HEK293 (cell line): ENCODE measurements around the gene SORT1.

Source experiments
- EGR2 ChIP-seq: fragments of 450-650 bp; formaldehyde crosslinking; IDR thresholded peaks from 2 replicates; pipeline ENCODE4 v1.5.1; 2016; ENCODE audit warnings: low read depth, missing biosample characterization, missing genetic modification characterization
- GLI4 ChIP-seq: fragments of 450-650 bp; formaldehyde crosslinking; IDR thresholded peaks from 2 replicates; pipeline ENCODE4 v1.5.1; 2016; ENCODE audit warnings: missing biosample characterization, missing genetic modification characterization
- GLIS1 ChIP-seq: fragments of 450-650 bp; formaldehyde crosslinking; IDR thresholded peaks from 2 replicates; pipeline ENCODE4 v1.5.1; 2016; ENCODE audit warnings: missing biosample characterization, missing genetic modification characterization
- MZF1 ChIP-seq: fragments of 450-650 bp; formaldehyde crosslinking; IDR thresholded peaks from 2 replicates; pipeline ENCODE4 v1.5.1; 2017; ENCODE audit warnings: missing biosample characterization, missing genetic modification characterization, borderline replicate concordance
- PBX3 ChIP-seq: sonication (generic); formaldehyde crosslinking; IDR thresholded peaks from 2 replicates; pipeline ENCODE4 v1.8.1; 2022; ENCODE audit warnings: mild to moderate bottlenecking, moderate library complexity, missing genetic modification reagents
- SP2 ChIP-seq: fragments of 450-650 bp; formaldehyde crosslinking; IDR thresholded peaks from 2 replicates; pipeline ENCODE4 v1.5.1; 2016; ENCODE audit warnings: missing biosample characterization, missing genetic modification characterization
- TCF7L2 ChIP-seq: IDR thresholded peaks from 2 replicates; pipeline ENCODE4 v1.6.1; 2011; ENCODE audit warnings: low read depth, mild to moderate bottlenecking, inconsistent platforms, low read length, moderate library complexity, borderline replicate concordance
- WT1 ChIP-seq: fragments of 450-650 bp; formaldehyde crosslinking; IDR thresholded peaks from 2 replicates; pipeline ENCODE4 v1.5.1; 2016; ENCODE audit warnings: missing biosample characterization, missing genetic modification characterization
- ZBTB11 ChIP-seq: fragments of 450-650 bp; formaldehyde crosslinking; conservative IDR thresholded peaks from 2 replicates; pipeline ENCODE4 v1.5.1; 2016; ENCODE audit warnings: low read depth, missing biosample characterization, missing genetic modification characterization
- ZBTB7A ChIP-seq: fragments of 450-650 bp; formaldehyde crosslinking; IDR thresholded peaks from 2 replicates; pipeline ENCODE4 v1.5.1; 2016; ENCODE audit warnings: low read depth, missing biosample characterization, missing genetic modification characterization
- ZBTB8A ChIP-seq: fragments of 450-650 bp; formaldehyde crosslinking; IDR thresholded peaks from 2 replicates; pipeline ENCODE4 v1.5.1; 2016; ENCODE audit warnings: missing biosample characterization, missing genetic modification characterization
- ZNF10 ChIP-seq: fragments of 450-650 bp; formaldehyde crosslinking; IDR thresholded peaks from 2 replicates; pipeline ENCODE4 v1.5.1; 2017; ENCODE audit warnings: missing biosample characterization, missing genetic modification characterization
- ZNF132 ChIP-seq: fragments of 450-650 bp; formaldehyde crosslinking; IDR thresholded peaks from 2 replicates; pipeline ENCODE4 v1.5.1; 2017; ENCODE audit warnings: missing biosample characterization, missing genetic modification characterization, borderline replicate concordance
- ZNF155 ChIP-seq: fragments of 450-650 bp; formaldehyde crosslinking; IDR thresholded peaks from 2 replicates; pipeline ENCODE4 v1.5.1; 2016; ENCODE audit warnings: missing biosample characterization, missing genetic modification characterization
- ZNF184 ChIP-seq: fragments of 450-650 bp; IDR thresholded peaks from 2 replicates; pipeline ENCODE4 v1.5.1; 2018; ENCODE audit warnings: missing biosample characterization, mild to moderate bottlenecking, missing genetic modification characterization
- ZNF239 ChIP-seq: fragments of 450-650 bp; formaldehyde crosslinking; IDR thresholded peaks from 2 replicates; pipeline ENCODE4 v1.5.1; 2016; ENCODE audit warnings: missing biosample characterization, missing genetic modification characterization
- ZNF335 ChIP-seq: fragments of 450-650 bp; formaldehyde crosslinking; conservative IDR thresholded peaks from 2 replicates; pipeline ENCODE4 v1.5.1; 2016; ENCODE audit warnings: missing biosample characterization, missing genetic modification characterization
- ZNF341 ChIP-seq: fragments of 450-650 bp; formaldehyde crosslinking; IDR thresholded peaks from 2 replicates; pipeline ENCODE4; 2016; ENCODE audit warnings: low read depth, missing biosample characterization, missing genetic modification characterization
- ZNF350 ChIP-seq: fragments of 450-650 bp; formaldehyde crosslinking; IDR thresholded peaks from 2 replicates; pipeline ENCODE4 v1.5.0; 2017; ENCODE audit warnings: missing biosample characterization, mild to moderate bottlenecking, missing genetic modification characterization
- ZNF354C ChIP-seq: fragments of 450-650 bp; formaldehyde crosslinking; IDR thresholded peaks from 2 replicates; pipeline ENCODE4 v1.5.1; 2016; ENCODE audit warnings: missing biosample characterization, missing genetic modification characterization, low read depth, borderline replicate concordance
- ZNF366 ChIP-seq: fragments of 450-650 bp; formaldehyde crosslinking; conservative IDR thresholded peaks from 2 replicates; pipeline ENCODE4 v1.5.1; 2016; ENCODE audit warnings: missing biosample characterization, missing genetic modification characterization
- ZNF394 ChIP-seq: fragments of 450-650 bp; formaldehyde crosslinking; IDR thresholded peaks from 2 replicates; pipeline ENCODE4 v1.5.1; 2016; ENCODE audit warnings: missing biosample characterization, missing genetic modification characterization, mild to moderate bottlenecking, moderate library complexity, borderline replicate concordance
- ZNF398 ChIP-seq: fragments of 450-650 bp; formaldehyde crosslinking; IDR thresholded peaks from 2 replicates; pipeline ENCODE4 v1.5.1; 2017; ENCODE audit warnings: missing biosample characterization, missing genetic modification characterization
- ZNF423 ChIP-seq: fragments of 450-650 bp; formaldehyde crosslinking; IDR thresholded peaks from 2 replicates; pipeline ENCODE4 v1.5.1; 2016; ENCODE audit warnings: missing biosample characterization, missing genetic modification characterization
- ZNF426 ChIP-seq: fragments of 450-650 bp; formaldehyde crosslinking; IDR thresholded peaks from 2 replicates; pipeline ENCODE4 v1.5.1; 2017; ENCODE audit warnings: missing biosample characterization, missing genetic modification characterization, mild to moderate bottlenecking, inconsistent platforms, moderate library complexity
- ZNF558 ChIP-seq: fragments of 450-650 bp; formaldehyde crosslinking; IDR thresholded peaks from 2 replicates; pipeline ENCODE4 v1.5.1; 2016; ENCODE audit warnings: missing biosample characterization, missing genetic modification characterization
- ZNF560 ChIP-seq: fragments of 450-650 bp; formaldehyde crosslinking; IDR thresholded peaks from 2 replicates; pipeline ENCODE4 v1.5.1; 2017; ENCODE audit warnings: missing biosample characterization, missing genetic modification characterization, borderline replicate concordance
- ZNF600 ChIP-seq: fragments of 450-650 bp; formaldehyde crosslinking; IDR thresholded peaks from 2 replicates; pipeline ENCODE4 v1.5.1; 2016; ENCODE audit warnings: missing biosample characterization, missing genetic modification characterization
- ZNF610 ChIP-seq: fragments of 450-650 bp; formaldehyde crosslinking; IDR thresholded peaks from 2 replicates; pipeline ENCODE4 v1.5.1; 2016; ENCODE audit warnings: missing biosample characterization, missing genetic modification characterization, borderline replicate concordance
- ZNF629 ChIP-seq: fragments of 450-650 bp; formaldehyde crosslinking; IDR thresholded peaks from 2 replicates; pipeline ENCODE4 v1.5.1; 2017; ENCODE audit warnings: missing biosample characterization, missing genetic modification characterization
- ZNF658 ChIP-seq: fragments of 450-650 bp; formaldehyde crosslinking; IDR thresholded peaks from 2 replicates; pipeline ENCODE4; 2016; ENCODE audit warnings: missing biosample characterization, missing genetic modification characterization
- ZSCAN23 ChIP-seq: fragments of 450-650 bp; formaldehyde crosslinking; IDR thresholded peaks from 2 replicates; pipeline ENCODE4 v1.5.1; 2016; ENCODE audit warnings: missing biosample characterization, missing genetic modification characterization

Gene SORT1

GRCh38 chr1:109425391-109426280, 27.9 kb upstream of the SORT1 start (continued):
- TF ChIP-seq ZBTB11 (no peak; the same call in 1 of the 2 replicates), WT1 (tag by site-specific recombination) (no peak), ZNF335 (no peak; the same call in 1 of the 2 replicates), PBX3 (CRISPR knock-in tag) (no peak), ZNF423 (peak; percentile 87), ZSCAN23 (tag by site-specific recombination) (0 out of 2 replicates have a peak, but pooled peaks have one; percentile 46), ZNF354C (no peak), ZBTB7A (tag by site-specific recombination) (no peak), ZNF600 (tag by site-specific recombination) (peak; percentile 96), ZNF239 (no peak), ZNF658 (tag by site-specific recombination) (no peak), ZNF155 (tag by site-specific recombination) (no peak), ZBTB8A (tag by site-specific recombination) (0 out of 2 replicates have a peak, but pooled peaks have one; percentile 22), ZNF426 (tag by site-specific recombination) (no peak), GLI4 (tag by site-specific recombination) (no peak), TCF7L2 (no peak), ZNF132 (tag by site-specific recombination) (no peak), ZNF610 (no peak), ZNF350 (tag by site-specific recombination) (no peak), ZNF184 (tag by site-specific recombination) (no peak), ZNF394 (tag by site-specific recombination) (peak; percentile 54; the same call in 1 of the 2 replicates), GLIS1 (no peak), ZNF341 (tag by site-specific recombination) (no peak), EGR2 (no peak), ZNF558 (no peak), ZNF560 (tag by site-specific recombination) (no peak), ZNF10 (tag by site-specific recombination) (peak; percentile 100), ZNF629 (no peak; the same call in 1 of the 2 replicates), ZNF398 (tag by site-specific recombination) (no peak), MZF1 (tag by site-specific recombination) (peak; percentile 54; the same call in 1 of the 2 replicates), SP2 (tag by site-specific recombination) (no peak), ZNF366 (peak; percentile 56)
